OCI-LY1 (cell line): ENCODE data around the gene GAS2L2.

Experiments
- H2AFZ ChIP-seq: fragments of 200-600 bp; sonication (generic), shearing (Covaris generic); 2 replicates; pipeline ENCODE4 v1.6.0; 2014; ENCODE audit warnings: antibody characterized with exemption, mild to moderate bottlenecking, low read length
- H3F3A ChIP-seq: fragments of 200-600 bp; sonication (generic), shearing (Covaris generic); 2 replicates; pipeline ENCODE4 v1.6.0; 2014; ENCODE audit warnings: mild to moderate bottlenecking, antibody characterized with exemption, low read length, moderate library complexity; ENCODE audit not compliant: insufficient read depth
- H3K27ac ChIP-seq: fragments of 200-600 bp; sonication (generic); 2 replicates; pipeline ENCODE4 v1.5.1; 2014; ENCODE audit warnings: low read length, mixed run types, mild to moderate bottlenecking, low read depth; ENCODE audit not compliant: poor library complexity, severe bottlenecking
- H3K27me3 ChIP-seq: fragments of 200-600 bp; sonication (generic); 2 replicates; pipeline ENCODE4 v1.6.0; 2014; ENCODE audit warnings: antibody characterized with exemption, mild to moderate bottlenecking, low read length, moderate library complexity; ENCODE audit not compliant: insufficient read depth
- H3K36me3 ChIP-seq: fragments of 200-600 bp; sonication (generic); 2 replicates; pipeline ENCODE4 v1.6.1; 2014; ENCODE audit warnings: mild to moderate bottlenecking, antibody characterized with exemption, low read length, moderate library complexity, mixed read lengths; ENCODE audit not compliant: insufficient read depth
- H3K4me1 ChIP-seq: fragments of 200-600 bp; sonication (generic); 2 replicates; pipeline ENCODE4 v1.5.1; 2014; ENCODE audit warnings: mild to moderate bottlenecking, low read length, moderate library complexity; ENCODE audit not compliant: insufficient read depth, severe bottlenecking
- H3K4me2 ChIP-seq: fragments of 200-600 bp; sonication (generic), shearing (Covaris generic); 2 replicates; pipeline ENCODE4 v1.6.1; 2014; ENCODE audit warnings: low read length
- H3K4me3 ChIP-seq: fragments of 200-600 bp; sonication (generic); 2 replicates; pipeline ENCODE4 v1.5.1; 2014; ENCODE audit warnings: low read length, low read depth, mild to moderate bottlenecking, mixed read lengths; ENCODE audit not compliant: poor library complexity, severe bottlenecking
- H3K79me2 ChIP-seq: fragments of 200-600 bp; shearing (Covaris generic); 2 replicates; pipeline ENCODE4 v1.6.1; 2016; ENCODE audit warnings: mixed run types, low read length, mixed read lengths; ENCODE audit not compliant: insufficient read depth
- H3K9ac ChIP-seq: fragments of 200-600 bp; sonication (generic), shearing (Covaris generic); 2 replicates; pipeline ENCODE4 v1.6.1; 2014; ENCODE audit warnings: mild to moderate bottlenecking, low read length, mixed read lengths
- H3K9me2 ChIP-seq: fragments of 200-600 bp; sonication (generic), shearing (Covaris generic); 2 replicates; pipeline ENCODE4 v1.6.1; 2014; ENCODE audit warnings: low read depth, mild to moderate bottlenecking, low read length, mixed read lengths
- H3K9me3 ChIP-seq: fragments of 200-600 bp; shearing (Covaris generic); 2 replicates; pipeline ENCODE4 v1.6.1; 2014; ENCODE audit warnings: low read length, mixed read lengths
- H4K20me1 ChIP-seq: fragments of 200-600 bp; sonication (generic), shearing (Covaris generic); 2 replicates; pipeline ENCODE4 v1.6.0; 2016; ENCODE audit warnings: mild to moderate bottlenecking, low read length; ENCODE audit not compliant: insufficient read depth
- EZH2 ChIP-seq: fragments of 200-600 bp; sonication (generic), shearing (Covaris generic); IDR thresholded peaks from 2 replicates; pipeline ENCODE4 v1.8.0; 2017; ENCODE audit warnings: borderline replicate concordance, mixed run types, mild to moderate bottlenecking, antibody characterized with exemption, low read length, moderate library complexity, mixed read lengths
- TF ChIP-seq, protein P1 (sequence below): fragments of 200-600 bp; sonication (generic), shearing (Covaris generic); IDR thresholded peaks from 2 replicates; pipeline ENCODE4 v1.5.1; 2017; ENCODE audit warnings: mild to moderate bottlenecking, antibody characterized with exemption, low read length, moderate library complexity, mixed read lengths

Gene GAS2L2

DNA sequence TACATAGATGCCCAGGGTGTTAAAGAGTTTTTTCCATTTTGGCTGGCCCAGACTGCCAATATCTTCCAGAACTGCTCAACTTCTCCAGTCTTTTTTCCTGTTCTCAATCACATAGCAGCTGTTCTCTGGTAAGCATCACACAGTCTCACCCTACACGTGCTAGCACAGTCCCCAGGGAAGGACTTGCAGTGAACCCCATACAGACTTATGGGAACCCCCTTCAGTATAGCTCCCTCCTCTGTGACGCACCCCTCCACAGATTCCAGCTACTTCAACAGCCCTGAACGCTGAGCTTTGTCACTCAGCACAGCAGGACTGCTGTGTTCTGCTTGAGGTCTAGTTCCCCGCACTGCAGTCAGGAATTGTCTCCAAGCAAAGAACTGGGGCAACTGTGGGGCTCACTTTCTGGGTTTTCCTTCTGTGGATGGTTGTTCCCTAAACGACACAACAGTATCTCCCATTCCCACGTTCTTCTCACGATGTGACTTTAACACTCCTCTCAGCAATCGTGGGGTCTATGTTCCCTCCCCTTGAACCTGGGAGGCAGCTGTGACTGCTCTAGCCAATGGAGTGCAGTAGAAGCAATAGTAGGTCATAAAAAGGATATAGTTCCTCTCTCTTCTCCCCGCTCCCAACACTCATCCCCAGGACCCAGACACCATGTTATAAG lies 38.8 kb upstream of the GAS2L2 start:
- Histone ChIP-seq H3K9me3 (no peaks in the 10 kb centered on the region), H2AFZ (no peak overlapping the region), H3F3A (no peaks in the 10 kb centered on the region), H3K4me2 (no peak overlapping the region), H4K20me1 (no peaks in the 10 kb centered on the region), H3K79me2 (no peaks in the 10 kb centered on the region), H3K36me3 (no peaks in the 10 kb centered on the region), H3K27ac (no peak overlapping the region), H3K9ac (no peak overlapping the region), H3K27me3 (peaks cover 16% of the 10 kb centered on the region), H3K9me2 (no peaks in the 10 kb centered on the region), H3K4me1 (peaks cover 8% of the 10 kb centered on the region), H3K4me3 (no peak overlapping the region)
- TF ChIP-seq, protein P1, sequence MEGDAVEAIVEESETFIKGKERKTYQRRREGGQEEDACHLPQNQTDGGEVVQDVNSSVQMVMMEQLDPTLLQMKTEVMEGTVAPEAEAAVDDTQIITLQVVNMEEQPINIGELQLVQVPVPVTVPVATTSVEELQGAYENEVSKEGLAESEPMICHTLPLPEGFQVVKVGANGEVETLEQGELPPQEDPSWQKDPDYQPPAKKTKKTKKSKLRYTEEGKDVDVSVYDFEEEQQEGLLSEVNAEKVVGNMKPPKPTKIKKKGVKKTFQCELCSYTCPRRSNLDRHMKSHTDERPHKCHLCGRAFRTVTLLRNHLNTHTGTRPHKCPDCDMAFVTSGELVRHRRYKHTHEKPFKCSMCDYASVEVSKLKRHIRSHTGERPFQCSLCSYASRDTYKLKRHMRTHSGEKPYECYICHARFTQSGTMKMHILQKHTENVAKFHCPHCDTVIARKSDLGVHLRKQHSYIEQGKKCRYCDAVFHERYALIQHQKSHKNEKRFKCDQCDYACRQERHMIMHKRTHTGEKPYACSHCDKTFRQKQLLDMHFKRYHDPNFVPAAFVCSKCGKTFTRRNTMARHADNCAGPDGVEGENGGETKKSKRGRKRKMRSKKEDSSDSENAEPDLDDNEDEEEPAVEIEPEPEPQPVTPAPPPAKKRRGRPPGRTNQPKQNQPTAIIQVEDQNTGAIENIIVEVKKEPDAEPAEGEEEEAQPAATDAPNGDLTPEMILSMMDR, result no peak
- TF ChIP-seq EZH2, result no peak

DNA sequence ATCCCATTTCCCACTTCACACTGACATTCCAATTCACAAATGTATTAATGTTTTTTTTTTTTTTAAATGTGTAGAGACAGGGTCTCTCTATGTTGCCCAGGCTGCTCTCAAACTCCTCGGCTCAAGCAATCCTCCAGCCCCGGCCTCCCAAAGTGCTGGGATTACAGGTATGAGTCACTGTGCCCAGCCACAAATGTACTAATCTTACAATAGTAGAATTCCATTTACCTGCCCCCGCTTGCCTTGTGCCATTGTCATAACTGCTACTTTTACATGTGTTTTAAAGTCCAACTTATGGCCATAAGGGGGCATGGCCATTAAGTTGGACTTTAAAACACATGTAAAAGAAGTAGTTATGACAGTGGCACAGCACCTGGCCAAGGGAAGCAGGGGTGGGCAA lies 37.8 kb upstream of the GAS2L2 start:
- Histone ChIP-seq H3K9me3 (no peaks in the 10 kb centered on the region), H2AFZ (no peak overlapping the region), H3F3A (no peaks in the 10 kb centered on the region), H3K36me3 (no peaks in the 10 kb centered on the region), H3K9me2 (no peaks in the 10 kb centered on the region), H3K4me1 (peaks cover 8% of the 10 kb centered on the region), H3K4me2 (no peak overlapping the region), H4K20me1 (no peaks in the 10 kb centered on the region), H3K79me2 (no peaks in the 10 kb centered on the region), H3K9ac (no peak overlapping the region), H3K27me3 (peaks cover 13% of the 10 kb centered on the region), H3K4me3 (no peak overlapping the region), H3K27ac (no peak overlapping the region)
- no peak for TF ChIP-seq EZH2
- TF ChIP-seq, protein P1, result no peak

- H3K4me3 ChIP-seq, result no peak overlapping the region
- no peak overlapping the region for H3K9ac ChIP-seq
- no peaks in the 10 kb centered on the region for H3K36me3 ChIP-seq
- H3K27me3 ChIP-seq, result peaks cover 6% of the 10 kb centered on the region; the same call in 1 of the 2 replicates
- H2AFZ ChIP-seq, result no peak overlapping the region
- H3K27ac ChIP-seq, result no peak overlapping the region
- no peak overlapping the region for H3K4me2 ChIP-seq
- H4K20me1 ChIP-seq, result no peaks in the 10 kb centered on the region
- no peaks in the 10 kb centered on the region for H3K4me1 ChIP-seq
- H3K9me3 ChIP-seq, result no peaks in the 10 kb centered on the region
- no peaks in the 10 kb centered on the region for H3F3A ChIP-seq
- no peaks in the 10 kb centered on the region for H3K79me2 ChIP-seq
- TF ChIP-seq EZH2, result no peak
- TF ChIP-seq, protein P1, result no peak
- no peaks in the 10 kb centered on the region for H3K9me2 ChIP-seq
These were observed 35.7 kb upstream of the GAS2L2 start for GRCh38 chr17:35788477-35789368.
